Endothelial cell (in vitro differentiated cells): Measurements from ENCODE around the gene AHSG. TPM values are rescaled to one million over a fixed set of nuclear protein-coding genes. Genes with fewer than 3 reads are reported as not detected.

Experiments used
- DNase-seq: peaks from one replicate; pipeline ENCODE4 v3.0.0; 2021; ENCODE audit warnings: low spot score
- H3K27ac Mint-ChIP-seq: one replicate; pipeline ENCODE4 v1.8.0; 2021; ENCODE audit warnings: mixed read lengths, inconsistent platforms; ENCODE audit not compliant: unreplicated experiment
- H3K27me3 Mint-ChIP-seq: one replicate; pipeline ENCODE4 v1.8.0; 2021; ENCODE audit warnings: mild to moderate bottlenecking, moderate library complexity, mixed read lengths, inconsistent platforms; ENCODE audit not compliant: unreplicated experiment
- H3K36me3 Mint-ChIP-seq: one replicate; pipeline ENCODE4 v1.8.0; 2021; ENCODE audit warnings: mild to moderate bottlenecking, low read depth, mixed read lengths, inconsistent platforms; ENCODE audit not compliant: unreplicated experiment
- H3K4me1 Mint-ChIP-seq: one replicate; pipeline ENCODE4 v1.8.0; 2021; ENCODE audit warnings: mild to moderate bottlenecking, mixed read lengths, inconsistent platforms; ENCODE audit not compliant: unreplicated experiment
- H3K4me3 Mint-ChIP-seq: one replicate; pipeline ENCODE4 v1.8.0; 2021; ENCODE audit warnings: mild to moderate bottlenecking, mixed read lengths, inconsistent platforms; ENCODE audit not compliant: unreplicated experiment
- H3K9me3 Mint-ChIP-seq: one replicate; pipeline ENCODE4 v1.8.0; 2021; ENCODE audit warnings: mixed read lengths, inconsistent platforms; ENCODE audit not compliant: unreplicated experiment
- CTCF ChIP-seq: fragments of 200-600 bp; sonication (generic); IDR thresholded peaks from one replicate; pipeline ENCODE4 v1.5.0; 2021; ENCODE audit warnings: antibody characterized with exemption; ENCODE audit not compliant: unreplicated experiment
- total RNA-seq: library from RNA; stranded (reverse); fragmentation: NEBNext Ultra II Directional; extraction: Animal tissue kit (Norgen Biotek cat#: 25700); gene quantifications from one replicate; pipeline ENCODE4 v1.2.1, GENCODE V29; 2021; ENCODE audit not compliant: unreplicated experiment

Gene AHSG
- total RNA-seq, 1 donor from 2014 or later, result not detected

- H3K4me3 Mint-ChIP-seq, result no peak overlapping the region
- H3K4me1 Mint-ChIP-seq, result no peaks in the 10 kb centered on the region
- H3K27ac Mint-ChIP-seq, result no peak overlapping the region
- TF ChIP-seq CTCF, result no peak
- peaks cover 1% of the 10 kb centered on the region for H3K27me3 Mint-ChIP-seq
- H3K36me3 Mint-ChIP-seq, result no peaks in the 10 kb centered on the region
- no peak for DNase-seq
- no peaks in the 10 kb centered on the region for H3K9me3 Mint-ChIP-seq
Observed at GRCh38 chr3:186646106-186646505, 33.2 kb downstream of the AHSG start.

- Mint-ChIP-seq H3K36me3 (no peaks in the 10 kb centered on the region), H3K27ac (no peak overlapping the region), H3K4me3 (no peak overlapping the region), H3K27me3 (peaks cover 1% of the 10 kb centered on the region), H3K4me1 (peaks cover 3% of the 10 kb centered on the region), H3K9me3 (no peaks in the 10 kb centered on the region)
- no peak for TF ChIP-seq CTCF
- DNase-seq, result no peak
Observed at GRCh38 chr3:186646841-186647240, 34.0 kb downstream of the AHSG start.

- Mint-ChIP-seq H3K27me3 (peaks cover 1% of the 10 kb centered on the region), H3K36me3 (no peaks in the 10 kb centered on the region), H3K27ac (no peak overlapping the region), H3K4me1 (peaks cover 20% of the 10 kb centered on the region), H3K9me3 (no peaks in the 10 kb centered on the region), H3K4me3 (no peak overlapping the region)
- DNase-seq, result no peak
- no peak for TF ChIP-seq CTCF
Observed at GRCh38 chr3:186648851-186649250, 36.0 kb downstream of the AHSG start.

GRCh38 chr3:186651678-186652215 lies 38.9 kb downstream of the AHSG start:
- no peaks in the 10 kb centered on the region for H3K36me3 Mint-ChIP-seq

More at GRCh38 chr3:186651678-186652215, 38.9 kb downstream of the AHSG start:
- DNase-seq, result no peak
- TF ChIP-seq CTCF, result no peak
- H3K4me1 Mint-ChIP-seq, result peaks cover 20% of the 10 kb centered on the region
- H3K4me3 Mint-ChIP-seq, result no peak overlapping the region
- no peaks in the 10 kb centered on the region for H3K9me3 Mint-ChIP-seq
- no peaks in the 10 kb centered on the region for H3K27me3 Mint-ChIP-seq
- no peak overlapping the region for H3K27ac Mint-ChIP-seq
